ENCODE results near the gene DNMBP.

GRCh38 chr10:99828464-99828863 is 181.3 kb downstream of the DNMBP start:
- no peak for TF ChIP-seq CTCF (IDR thresholded peaks at IDR 0.05)
- no peak for TF ChIP-seq EP300 (IDR thresholded peaks at IDR 0.05)
- no peak for TF ChIP-seq POLR2A (IDR thresholded peaks at IDR 0.05)

All from tibial nerve (tissue), 4 donors.